ENCODE results near the gene VAV2. TPM values are rescaled to one million over a fixed set of nuclear protein-coding genes. Genes with fewer than 3 reads are reported as not detected.

Gene VAV2
- total and polyA plus RNA-seq, 9 of the 15 experiments (the other 6 are each of a cell fraction or from before 2014, with no cell fraction given): 0.01 to 2.7 (median 1.0) TPM; not detected in 1

- WGBS (ENCODE audit: insufficient coverage, low coverage, missing lambda C conversion rate): 0% methylated on average over 1 of the region's 2 CpGs
- TF ChIP-seq, protein P1, sequence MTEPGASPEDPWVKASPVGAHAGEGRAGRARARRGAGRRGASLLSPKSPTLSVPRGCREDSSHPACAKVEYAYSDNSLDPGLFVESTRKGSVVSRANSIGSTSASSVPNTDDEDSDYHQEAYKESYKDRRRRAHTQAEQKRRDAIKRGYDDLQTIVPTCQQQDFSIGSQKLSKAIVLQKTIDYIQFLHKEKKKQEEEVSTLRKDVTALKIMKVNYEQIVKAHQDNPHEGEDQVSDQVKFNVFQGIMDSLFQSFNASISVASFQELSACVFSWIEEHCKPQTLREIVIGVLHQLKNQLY (CRISPR knock-in tag; conservative IDR thresholded peaks at IDR 0.05): no peak
- peak; percentile 38; the same call in 1 of the 2 replicates for TF ChIP-seq EHMT2 (IDR thresholded peaks at IDR 0.05)
- in situ Hi-C loops (cut with MboI) (no loop called here), intact Hi-C loops (cut with micrococcal nuclease) (no loop called here)
- Histone ChIP-seq H3K27me3 (ENCODE audit: control insufficient read depth in 2 of 2, insufficient read depth in 2 of 2, low read length in 2 of 2) (peaks cover 14 to 45% of the 10 kb centered on the region in 2 experiments), H3K4me3 (no peak overlapping the region), H3K4me1 (replicated peaks in 1 of 2; ENCODE audit: control insufficient read depth in 2 of 2, insufficient read depth in 2 of 2, low read length in 2 of 2) (peaks cover 0 to 3% of the 10 kb centered on the region in 2 experiments; a peak in 1 of 5 replicates), H3K9ac (ENCODE audit: insufficient read depth in 1 of 2, low read depth in 2 of 2, low read length in 2 of 2) (no peak overlapping the region), H3K4me2 (ENCODE audit: insufficient read depth, low read length) (no peak overlapping the region), H3K79me2 (ENCODE audit: control insufficient read depth, insufficient read depth, low read length) (no peaks in the 10 kb centered on the region), H3K27ac (ENCODE audit: extremely low read depth, low read depth, low read length) (no peak overlapping the region), H3K9me1 (ENCODE audit: control insufficient read depth, insufficient read depth, low read length) (no peaks in the 10 kb centered on the region), H4K20me1 (replicated peaks; ENCODE audit: control insufficient read depth, insufficient read depth, low read length) (no peaks in the 10 kb centered on the region), H3K36me3 (ENCODE audit: control insufficient read depth, insufficient read depth, low read length) (no peaks in the 10 kb centered on the region), H2AFZ (ENCODE audit: low read depth, low read length) (no peak overlapping the region), H3K9me3 (replicated peaks; ENCODE audit: control insufficient read depth, insufficient read depth, low read depth, low read length) (no peaks in the 10 kb centered on the region)
- FAIRE-seq (no peak), DNase-seq (ENCODE audit: extremely low read depth in 1 of 4, low spot score in 3 of 4) (no peak), ATAC-seq (no peak)
- BruUV-seq (replicated peaks): no TSS peak
- POLR2A ChIA-PET: interaction anchor here (0.5 kb wide), 1 partner anchor 168 kb away, joined by 3 read pairs; no protein-coding TSS in a partner anchor
- CTCF ChIA-PET (ENCODE audit: low intra/inter-chr PET ratio): no interaction called here
Measured at GRCh38 chr9:134003237-134003636, 11.1 kb upstream of the VAV2 start.

GRCh38 chr9:134002796-134003195, 10.7 kb upstream of the VAV2 start:
- ChIA-PET POLR2A (interaction anchor here (0.5 kb wide), 1 partner anchor 167 kb away, joined by 3 read pairs; no protein-coding TSS in a partner anchor), CTCF (ENCODE audit: low intra/inter-chr PET ratio) (no interaction called here)
- H3K4me1 ChIP-seq (replicated peaks in 1 of 2; ENCODE audit: control insufficient read depth in 2 of 2, insufficient read depth in 2 of 2, low read length in 2 of 2): peaks cover 0 to 3% of the 10 kb centered on the region in 2 experiments; a peak in 1 of 5 replicates
- no peak overlapping the region for H3K9ac ChIP-seq (ENCODE audit: insufficient read depth in 1 of 2, low read depth in 2 of 2, low read length in 2 of 2)
- DNase-seq (ENCODE audit: extremely low read depth in 1 of 4, low spot score in 3 of 4): no peak
- no peaks in the 10 kb centered on the region for H3K9me1 ChIP-seq (ENCODE audit: control insufficient read depth, insufficient read depth, low read length)
- no peak for FAIRE-seq
- no peaks in the 10 kb centered on the region for H4K20me1 ChIP-seq (replicated peaks; ENCODE audit: control insufficient read depth, insufficient read depth, low read length)
- no peak for ATAC-seq
- H3K27ac ChIP-seq (ENCODE audit: extremely low read depth, low read depth, low read length): no peak overlapping the region
- H3K27me3 ChIP-seq (ENCODE audit: control insufficient read depth in 2 of 2, insufficient read depth in 2 of 2, low read length in 2 of 2): peaks cover 13 to 43% of the 10 kb centered on the region in 2 experiments
- 0% methylated on average over 1 of the region's 2 CpGs for WGBS (ENCODE audit: insufficient coverage, low coverage, missing lambda C conversion rate)
- H3K4me3 ChIP-seq: no peak overlapping the region
- no peak overlapping the region for H2AFZ ChIP-seq (ENCODE audit: low read depth, low read length)
- H3K79me2 ChIP-seq (ENCODE audit: control insufficient read depth, insufficient read depth, low read length): no peaks in the 10 kb centered on the region
- H3K36me3 ChIP-seq (ENCODE audit: control insufficient read depth, insufficient read depth, low read length): no peaks in the 10 kb centered on the region
- no peaks in the 10 kb centered on the region for H3K9me3 ChIP-seq (replicated peaks; ENCODE audit: control insufficient read depth, insufficient read depth, low read depth, low read length)
- in situ Hi-C loops (cut with MboI) (no loop called here), intact Hi-C loops (cut with micrococcal nuclease) (no loop called here)
- no peak overlapping the region for H3K4me2 ChIP-seq (ENCODE audit: insufficient read depth, low read length)
- no TSS peak for BruUV-seq (replicated peaks)
- no peak for TF ChIP-seq HDAC2 (IDR thresholded peaks at IDR 0.05)
- no peak for TF ChIP-seq CREBBP (IDR thresholded peaks at IDR 0.05; ENCODE audit: low read depth, low read length)
- TF ChIP-seq GTF2E2 (tag; IDR thresholded peaks at IDR 0.05): no peak
- TF ChIP-seq BRCA1 (IDR thresholded peaks at IDR 0.05): no peak
- TF ChIP-seq BRCA1 (CRISPR knock-in tag; IDR thresholded peaks at IDR 0.05): no peak
- TF ChIP-seq ZNF695 (CRISPR knock-in tag; IDR thresholded peaks at IDR 0.05): no peak
- TF ChIP-seq, protein P2, sequence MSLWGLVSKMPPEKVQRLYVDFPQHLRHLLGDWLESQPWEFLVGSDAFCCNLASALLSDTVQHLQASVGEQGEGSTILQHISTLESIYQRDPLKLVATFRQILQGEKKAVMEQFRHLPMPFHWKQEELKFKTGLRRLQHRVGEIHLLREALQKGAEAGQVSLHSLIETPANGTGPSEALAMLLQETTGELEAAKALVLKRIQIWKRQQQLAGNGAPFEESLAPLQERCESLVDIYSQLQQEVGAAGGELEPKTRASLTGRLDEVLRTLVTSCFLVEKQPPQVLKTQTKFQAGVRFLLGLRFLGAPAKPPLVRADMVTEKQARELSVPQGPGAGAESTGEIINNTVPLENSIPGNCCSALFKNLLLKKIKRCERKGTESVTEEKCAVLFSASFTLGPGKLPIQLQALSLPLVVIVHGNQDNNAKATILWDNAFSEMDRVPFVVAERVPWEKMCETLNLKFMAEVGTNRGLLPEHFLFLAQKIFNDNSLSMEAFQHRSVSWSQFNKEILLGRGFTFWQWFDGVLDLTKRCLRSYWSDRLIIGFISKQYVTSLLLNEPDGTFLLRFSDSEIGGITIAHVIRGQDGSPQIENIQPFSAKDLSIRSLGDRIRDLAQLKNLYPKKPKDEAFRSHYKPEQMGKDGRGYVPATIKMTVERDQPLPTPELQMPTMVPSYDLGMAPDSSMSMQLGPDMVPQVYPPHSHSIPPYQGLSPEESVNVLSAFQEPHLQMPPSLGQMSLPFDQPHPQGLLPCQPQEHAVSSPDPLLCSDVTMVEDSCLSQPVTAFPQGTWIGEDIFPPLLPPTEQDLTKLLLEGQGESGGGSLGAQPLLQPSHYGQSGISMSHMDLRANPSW (CRISPR knock-in tag; IDR thresholded peaks at IDR 0.05): no peak
- TF ChIP-seq ZNF239 (CRISPR knock-in tag; IDR thresholded peaks at IDR 0.05): no peak
- TF ChIP-seq, protein P3, sequence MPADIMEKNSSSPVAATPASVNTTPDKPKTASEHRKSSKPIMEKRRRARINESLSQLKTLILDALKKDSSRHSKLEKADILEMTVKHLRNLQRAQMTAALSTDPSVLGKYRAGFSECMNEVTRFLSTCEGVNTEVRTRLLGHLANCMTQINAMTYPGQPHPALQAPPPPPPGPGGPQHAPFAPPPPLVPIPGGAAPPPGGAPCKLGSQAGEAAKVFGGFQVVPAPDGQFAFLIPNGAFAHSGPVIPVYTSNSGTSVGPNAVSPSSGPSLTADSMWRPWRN (IDR thresholded peaks at IDR 0.05; ENCODE audit: low read depth): no peak
- TF ChIP-seq L3MBTL2 (IDR thresholded peaks at IDR 0.05): no peak
- no peak for TF ChIP-seq SREBF2 (CRISPR knock-in tag; IDR thresholded peaks at IDR 0.05)

Measured in K562 (cell line).